ENCODE data around the gene GIGYF2.
"Not testable (repeated sequence)": the region's sequence is repeated elsewhere in the genome, so short reads cannot be mapped to it uniquely, and the experiment has no call there.

Gene GIGYF2

GRCh38 chr2:232697059-232697806 is at the start of gene GIGYF2:
Gene GIGYF2 (plus strand): TSS chr2:232697331. CDS start chr2:232735198, 37,867 bp downstream.
- in situ Hi-C loops (cut with MboI; ENCODE audit: low sequenced_read_pairs) = no loop called here

- in situ Hi-C loops (cut with MboI; ENCODE audit: low sequenced_read_pairs) = no loop called here
Measured at GRCh38 chr2:232649033-232649432, 48.1 kb upstream of the GIGYF2 start.

- in situ Hi-C loops (cut with MboI; ENCODE audit: low sequenced_read_pairs) = no loop called here
Measured at GRCh38 chr2:232652505-232652851, 44.7 kb upstream of the GIGYF2 start.

GRCh38 chr2:232653441-232653840 is 43.7 kb upstream of the GIGYF2 start:
- in situ Hi-C loops (cut with MboI; ENCODE audit: low sequenced_read_pairs) = no loop called here

GRCh38 chr2:232655392-232655791 is 41.7 kb upstream of the GIGYF2 start:
- in situ Hi-C loops (cut with MboI; ENCODE audit: low sequenced_read_pairs) = no loop called here

GRCh38 chr2:232658217-232658785 is 38.8 kb upstream of the GIGYF2 start:
- in situ Hi-C loops (cut with MboI; ENCODE audit: low sequenced_read_pairs) = no loop called here

GRCh38 chr2:232659359-232659758 is 37.8 kb upstream of the GIGYF2 start:
- in situ Hi-C loops (cut with MboI; ENCODE audit: low sequenced_read_pairs) = no loop called here

GRCh38 chr2:232662486-232663260 is 34.5 kb upstream of the GIGYF2 start:
- in situ Hi-C loops (cut with MboI; ENCODE audit: low sequenced_read_pairs) = no loop called here

GRCh38 chr2:232666051-232666805 is 30.9 kb upstream of the GIGYF2 start:
- in situ Hi-C loops (cut with MboI; ENCODE audit: low sequenced_read_pairs) = no loop called here

- in situ Hi-C loops (cut with MboI; ENCODE audit: low sequenced_read_pairs) = no loop called here
Measured at GRCh38 chr2:232667989-232668583, 29.0 kb upstream of the GIGYF2 start.

GRCh38 chr2:232668805-232669444 is 28.2 kb upstream of the GIGYF2 start:
- in situ Hi-C loops (cut with MboI; ENCODE audit: low sequenced_read_pairs) = no loop called here

GRCh38 chr2:232672588-232672987 is 24.5 kb upstream of the GIGYF2 start:
- in situ Hi-C loops (cut with MboI; ENCODE audit: low sequenced_read_pairs) = no loop called here

- in situ Hi-C loops (cut with MboI; ENCODE audit: low sequenced_read_pairs) = no loop called here
Measured at GRCh38 chr2:232674491-232674890, 22.6 kb upstream of the GIGYF2 start.

- in situ Hi-C loops (cut with MboI; ENCODE audit: low sequenced_read_pairs) = no loop called here
Measured at GRCh38 chr2:232675381-232675780, 21.8 kb upstream of the GIGYF2 start.

- in situ Hi-C loops (cut with MboI; ENCODE audit: low sequenced_read_pairs) = no loop called here
Measured at GRCh38 chr2:232680006-232680405, 17.1 kb upstream of the GIGYF2 start.

- in situ Hi-C loops (cut with MboI; ENCODE audit: low sequenced_read_pairs) = no loop called here
Measured at GRCh38 chr2:232681527-232681926, 15.6 kb upstream of the GIGYF2 start.

GRCh38 chr2:232683368-232683767 is 13.8 kb upstream of the GIGYF2 start:
- in situ Hi-C loops (cut with MboI; ENCODE audit: low sequenced_read_pairs) = no loop called here

GRCh38 chr2:232685391-232685790 is 11.7 kb upstream of the GIGYF2 start:
- in situ Hi-C loops (cut with MboI; ENCODE audit: low sequenced_read_pairs) = not testable (repeated sequence)

- in situ Hi-C loops (cut with MboI; ENCODE audit: low sequenced_read_pairs) = no loop called here
Measured at GRCh38 chr2:232687382-232688160, 9.6 kb upstream of the GIGYF2 start.

GRCh38 chr2:232688201-232688600 is 8.9 kb upstream of the GIGYF2 start:
- in situ Hi-C loops (cut with MboI; ENCODE audit: low sequenced_read_pairs) = no loop called here
